SK-MEL-5 (cell line): ENCODE measurements around the gene RGS7BP. TPM values are rescaled to one million over a fixed set of nuclear protein-coding genes. Genes with fewer than 3 reads are reported as not detected.

ENCODE experiments used
- DNase-seq: peaks from one replicate; pipeline ENCODE4 v3.0.0-alpha.2; 2016; ENCODE audit warnings: low read depth, low spot score
- in situ Hi-C: cut with HindIII; loops from 2 replicates; pipeline ENCODE4 v1.10.0; 2016; ENCODE audit warnings: low sequenced_read_pairs, high pct_unique_total_duplicates, low pct_unique_long_range_greater_than_20kb
- polyA plus RNA-seq, 2 experiments: library from polyadenylated mRNA; depleted of rRNA; stranded (reverse); fragments of >200 nt; gene quantifications; 2 replicates each; pipeline ENCODE4 v1.2.3, GENCODE V29; 2015
- total RNA-seq: library from RNA; depleted of rRNA; stranded (reverse); fragments of >200 nt; shearing (Covaris generic); gene quantifications from 2 replicates; pipeline ENCODE4 v1.2.3, GENCODE V29; 2014; rRNA removed

Gene RGS7BP
- total RNA-seq, result not detected in 2 replicates
- polyA plus RNA-seq (2015; cell fraction: cytosol; rRNA removed), result not detected in 2 replicates
- not detected in 2 replicates for polyA plus RNA-seq (2015; cell fraction: nucleus; rRNA removed)

GRCh38 chr5:64505769-64506566 lies at the start of gene RGS7BP:
Gene RGS7BP, plus strand, starts transcription at chr5:64506015. Its CDS starts 610 bp downstream, at chr5:64506625.
- DNase-seq, result no peak
- in situ Hi-C loops, result no loop called here

- no peak for DNase-seq
- in situ Hi-C loops, result no loop called here
Observed at GRCh38 chr5:64457846-64458245, 48.0 kb upstream of the RGS7BP start.

- in situ Hi-C loops, result no loop called here
- DNase-seq, result no peak
Observed at GRCh38 chr5:64458948-64459347, 46.9 kb upstream of the RGS7BP start.

- DNase-seq, result no peak
- in situ Hi-C loops, result no loop called here
Observed at GRCh38 chr5:64462391-64462790, 43.4 kb upstream of the RGS7BP start.

GRCh38 chr5:64486163-64486562 lies 19.7 kb upstream of the RGS7BP start:
- in situ Hi-C loops, result no loop called here
- no peak for DNase-seq

- in situ Hi-C loops, result no loop called here
- DNase-seq, result no peak
Observed at GRCh38 chr5:64487283-64487682, 18.5 kb upstream of the RGS7BP start.

GRCh38 chr5:64489857-64490256 lies 16.0 kb upstream of the RGS7BP start:
- in situ Hi-C loops, result no loop called here
- DNase-seq, result no peak

GRCh38 chr5:64497386-64497785 lies 8.4 kb upstream of the RGS7BP start:
- no peak for DNase-seq
- in situ Hi-C loops, result no loop called here

- in situ Hi-C loops, result no loop called here
Observed at GRCh38 chr5:64502196-64502595, 3.6 kb upstream of the RGS7BP start.

GRCh38 chr5:64506567-64507263 lies 900 bp downstream of the RGS7BP start:
- no peak for DNase-seq
- in situ Hi-C loops, result no loop called here

More at GRCh38 chr5:64502196-64502595, 3.6 kb upstream of the RGS7BP start:
- DNase-seq, result no peak

- in situ Hi-C loops, result no loop called here
- DNase-seq, result no peak
Observed at GRCh38 chr5:64507264-64507605, 1.4 kb downstream of the RGS7BP start.

- in situ Hi-C loops, result no loop called here
- DNase-seq, result no peak
Observed at GRCh38 chr5:64509828-64510227, 4.0 kb downstream of the RGS7BP start.

- no peak for DNase-seq
Observed at GRCh38 chr5:64513492-64513891, 7.7 kb downstream of the RGS7BP start.

GRCh38 chr5:64514612-64515011 lies 8.8 kb downstream of the RGS7BP start:
- DNase-seq, result no peak
- in situ Hi-C loops, result no loop called here

More at GRCh38 chr5:64513492-64513891, 7.7 kb downstream of the RGS7BP start:
- in situ Hi-C loops, result no loop called here

GRCh38 chr5:64516216-64516615 lies 10.4 kb downstream of the RGS7BP start:
- no peak for DNase-seq

GRCh38 chr5:64518793-64519192 lies 13.0 kb downstream of the RGS7BP start:
- in situ Hi-C loops, result no loop called here
- no peak for DNase-seq

More at GRCh38 chr5:64516216-64516615, 10.4 kb downstream of the RGS7BP start:
- in situ Hi-C loops, result no loop called here

GRCh38 chr5:64519263-64519662 lies 13.4 kb downstream of the RGS7BP start:
- in situ Hi-C loops, result no loop called here
- no peak for DNase-seq

GRCh38 chr5:64526734-64527439 lies 21.1 kb downstream of the RGS7BP start:
- in situ Hi-C loops, result no loop called here

More at GRCh38 chr5:64526734-64527439, 21.1 kb downstream of the RGS7BP start:
- no peak for DNase-seq
